Cerebellar nuclear complex (tissue), 1 donor: Measurements from ENCODE around the gene GRAMD1B.
"Not testable (repeated sequence)": the region's sequence is repeated elsewhere in the genome, so short reads cannot be mapped to it uniquely, and the experiment has no call there.

Source experiments
- DNase-seq, 2 experiments: peaks; one replicate each; lab custom pipeline; 2025; lab: John Stamatoyannopoulos, UW

Gene GRAMD1B

GRCh38 chr11:123443851-123444623 lies 14.0 kb downstream of the GRAMD1B start:
- DNase-seq, result no peak

- no peak for DNase-seq
These were observed 18.8 kb downstream of the GRAMD1B start for GRCh38 chr11:123448823-123449222.

GRCh38 chr11:123449436-123449835 lies 19.4 kb downstream of the GRAMD1B start:
- no peak for DNase-seq

GRCh38 chr11:123450623-123451022 lies 20.6 kb downstream of the GRAMD1B start:
- no peak for DNase-seq

GRCh38 chr11:123451183-123451781 lies 21.2 kb downstream of the GRAMD1B start:
- DNase-seq, result no peak

GRCh38 chr11:123452794-123453193 lies 22.7 kb downstream of the GRAMD1B start:
- DNase-seq, result no peak

GRCh38 chr11:123454060-123454651 lies 24.1 kb downstream of the GRAMD1B start:
- DNase-seq, result no peak

GRCh38 chr11:123454796-123455195 lies 24.7 kb downstream of the GRAMD1B start:
- no peak for DNase-seq

GRCh38 chr11:123456448-123456847 lies 26.4 kb downstream of the GRAMD1B start:
- not testable (repeated sequence) for DNase-seq

- no peak for DNase-seq
These were observed 27.2 kb downstream of the GRAMD1B start for GRCh38 chr11:123457187-123457770.

GRCh38 chr11:123458501-123458900 lies 28.4 kb downstream of the GRAMD1B start:
- DNase-seq, result no peak

- no peak for DNase-seq
These were observed 30.1 kb downstream of the GRAMD1B start for GRCh38 chr11:123460012-123460700.

GRCh38 chr11:123461164-123461563 lies 31.1 kb downstream of the GRAMD1B start:
- no peak for DNase-seq

GRCh38 chr11:123465667-123466066 lies 35.6 kb downstream of the GRAMD1B start:
- not testable (repeated sequence) for DNase-seq

GRCh38 chr11:123466172-123466571 lies 36.1 kb downstream of the GRAMD1B start:
- not testable (repeated sequence) for DNase-seq

GRCh38 chr11:123469089-123469488 lies 39.0 kb downstream of the GRAMD1B start:
- no peak for DNase-seq

- DNase-seq, result no peak
These were observed 39.5 kb downstream of the GRAMD1B start for GRCh38 chr11:123469586-123469985.

GRCh38 chr11:123470842-123471241 lies 40.8 kb downstream of the GRAMD1B start:
- no peak for DNase-seq

- DNase-seq, result no peak
These were observed 42.3 kb downstream of the GRAMD1B start for GRCh38 chr11:123472236-123472935.

GRCh38 chr11:123473941-123474677 lies 44.0 kb downstream of the GRAMD1B start:
- DNase-seq, result no peak

GRCh38 chr11:123474994-123475393 lies 44.9 kb downstream of the GRAMD1B start:
- peak in 1 of 2 experiments; percentile 32 for DNase-seq
